Transverse colon (tissue), 3 donors: ENCODE measurements around the gene CNTN1.

Experiments
- POLR2A ChIP-seq: fragments of 450-650 bp; IDR thresholded peaks from one replicate; pipeline ENCODE4 v1.6.1; 2016; ENCODE audit warnings: antibody characterized with exemption, mild to moderate bottlenecking, moderate library complexity
- TF ChIP-seq, protein P1 (sequence below), 5 experiments: fragments of 200-600 bp in 3 of 5; fragments of 450-650 bp in 2 of 5; sonication (generic) in 3 of 5; IDR thresholded peaks; 1 replicate in 2 of 5; 2 replicates in 3 of 5; pipeline ENCODE4 v1.5.1; 2016 to 2017; ENCODE audit warnings: antibody characterized with exemption in 5 of 5, inconsistent platforms in 3 of 5, mild to moderate bottlenecking in 2 of 5, moderate library complexity in 1 of 5

DNA sequence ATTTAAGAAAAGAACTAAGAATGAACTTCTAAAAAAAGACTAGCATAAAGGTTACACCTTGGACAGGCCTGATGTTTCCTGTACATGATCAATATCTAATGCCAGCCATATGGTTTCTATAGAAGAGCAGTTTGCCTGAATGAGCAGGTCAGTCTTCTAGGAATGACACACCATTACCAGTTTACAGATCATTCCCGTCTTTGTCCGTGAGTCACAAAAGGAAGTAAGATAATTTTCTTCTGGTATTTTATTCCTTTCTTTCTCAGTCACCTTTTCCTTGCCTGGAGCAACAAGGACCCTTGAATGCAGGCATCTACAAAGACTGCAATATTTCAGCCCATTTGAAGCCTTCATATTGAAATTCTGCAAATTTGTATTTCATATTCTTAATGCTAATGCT, 44.6 kb upstream of the CNTN1 start:
- TF ChIP-seq, protein P1, sequence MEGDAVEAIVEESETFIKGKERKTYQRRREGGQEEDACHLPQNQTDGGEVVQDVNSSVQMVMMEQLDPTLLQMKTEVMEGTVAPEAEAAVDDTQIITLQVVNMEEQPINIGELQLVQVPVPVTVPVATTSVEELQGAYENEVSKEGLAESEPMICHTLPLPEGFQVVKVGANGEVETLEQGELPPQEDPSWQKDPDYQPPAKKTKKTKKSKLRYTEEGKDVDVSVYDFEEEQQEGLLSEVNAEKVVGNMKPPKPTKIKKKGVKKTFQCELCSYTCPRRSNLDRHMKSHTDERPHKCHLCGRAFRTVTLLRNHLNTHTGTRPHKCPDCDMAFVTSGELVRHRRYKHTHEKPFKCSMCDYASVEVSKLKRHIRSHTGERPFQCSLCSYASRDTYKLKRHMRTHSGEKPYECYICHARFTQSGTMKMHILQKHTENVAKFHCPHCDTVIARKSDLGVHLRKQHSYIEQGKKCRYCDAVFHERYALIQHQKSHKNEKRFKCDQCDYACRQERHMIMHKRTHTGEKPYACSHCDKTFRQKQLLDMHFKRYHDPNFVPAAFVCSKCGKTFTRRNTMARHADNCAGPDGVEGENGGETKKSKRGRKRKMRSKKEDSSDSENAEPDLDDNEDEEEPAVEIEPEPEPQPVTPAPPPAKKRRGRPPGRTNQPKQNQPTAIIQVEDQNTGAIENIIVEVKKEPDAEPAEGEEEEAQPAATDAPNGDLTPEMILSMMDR (IDR thresholded peaks at IDR 0.05): no peak
- TF ChIP-seq POLR2A: no peak
